Activated naive CD4-positive, alpha-beta T cell treated with anti-CD3 and anti-CD28 coated beads, Interleukin-2, amount 50 U/mL, for 24 hours (primary cell): ENCODE results near the gene KIF27.
A peak's percentile ranks its signal among the peaks of the same experiment; 100 is the strongest.
"Not testable (repeated sequence)": the region's sequence is repeated elsewhere in the genome, so short reads cannot be mapped to it uniquely, and the experiment has no call there.

Experiments used
- H3K27ac Mint-ChIP-seq: one replicate; pipeline ENCODE4 v1.8.0; 2021; ENCODE audit warnings: mild to moderate bottlenecking, mixed read lengths
- H3K27me3 Mint-ChIP-seq: one replicate; pipeline ENCODE4 v1.8.0; 2021; ENCODE audit warnings: mixed read lengths
- H3K36me3 Mint-ChIP-seq: one replicate; pipeline ENCODE4 v1.8.0; 2021; ENCODE audit warnings: mixed read lengths
- H3K4me1 Mint-ChIP-seq: one replicate; pipeline ENCODE4 v1.8.0; 2021; ENCODE audit warnings: mixed read lengths
- H3K4me3 Mint-ChIP-seq: one replicate; pipeline ENCODE4 v1.8.0; 2021; ENCODE audit warnings: mild to moderate bottlenecking, mixed read lengths
- H3K9me3 Mint-ChIP-seq: one replicate; pipeline ENCODE4 v1.8.0; 2021; ENCODE audit warnings: mixed read lengths

KIF27 gene

GRCh38 chr9:83940590-83941303, 19.5 kb upstream of the KIF27 start:
- Mint-ChIP-seq H3K36me3 (peaks cover 7% of the 10 kb centered on the region), H3K4me3 (no peak overlapping the region), H3K27ac (no peak overlapping the region), H3K27me3 (no peaks in the 10 kb centered on the region), H3K4me1 (no peaks in the 10 kb centered on the region), H3K9me3 (no peaks in the 10 kb centered on the region)

GRCh38 chr9:83937861-83938455, 16.7 kb upstream of the KIF27 start:
- Mint-ChIP-seq H3K9me3 (no peaks in the 10 kb centered on the region), H3K4me1 (no peaks in the 10 kb centered on the region), H3K4me3 (no peak overlapping the region), H3K36me3 (peaks cover 6% of the 10 kb centered on the region), H3K27ac (no peak overlapping the region), H3K27me3 (no peaks in the 10 kb centered on the region)

- no peak overlapping the region for H3K27ac Mint-ChIP-seq
- H3K9me3 Mint-ChIP-seq, result no peaks in the 10 kb centered on the region
- H3K4me3 Mint-ChIP-seq, result no peak overlapping the region
- H3K27me3 Mint-ChIP-seq, result no peaks in the 10 kb centered on the region
- peaks cover 2% of the 10 kb centered on the region for H3K36me3 Mint-ChIP-seq
- H3K4me1 Mint-ChIP-seq, result peaks cover 7% of the 10 kb centered on the region
These were observed 15.3 kb upstream of the KIF27 start for GRCh38 chr9:83936523-83936922.

- Mint-ChIP-seq H3K27me3 (no peaks in the 10 kb centered on the region), H3K36me3 (peaks cover 2% of the 10 kb centered on the region), H3K27ac (no peak overlapping the region), H3K4me3 (no peak overlapping the region), H3K4me1 (peaks cover 11% of the 10 kb centered on the region), H3K9me3 (no peaks in the 10 kb centered on the region)
These were observed 14.2 kb upstream of the KIF27 start for GRCh38 chr9:83935276-83935935.

- Mint-ChIP-seq H3K27me3 (no peaks in the 10 kb centered on the region), H3K36me3 (peaks cover 2% of the 10 kb centered on the region), H3K9me3 (no peaks in the 10 kb centered on the region), H3K27ac (no peak overlapping the region), H3K4me3 (no peak overlapping the region), H3K4me1 (peaks cover 11% of the 10 kb centered on the region)
These were observed 13.5 kb upstream of the KIF27 start for GRCh38 chr9:83934569-83935275.

- H3K27me3 Mint-ChIP-seq, result no peaks in the 10 kb centered on the region
- H3K9me3 Mint-ChIP-seq, result no peaks in the 10 kb centered on the region
- H3K36me3 Mint-ChIP-seq, result no peaks in the 10 kb centered on the region
- no peak overlapping the region for H3K27ac Mint-ChIP-seq
- H3K4me3 Mint-ChIP-seq, result no peak overlapping the region
- H3K4me1 Mint-ChIP-seq, result peaks cover 11% of the 10 kb centered on the region
These were observed 12.6 kb upstream of the KIF27 start for GRCh38 chr9:83933790-83934189.

GRCh38 chr9:83932851-83933250, 11.6 kb upstream of the KIF27 start:
- H3K9me3 Mint-ChIP-seq, result no peaks in the 10 kb centered on the region
- no peaks in the 10 kb centered on the region for H3K27me3 Mint-ChIP-seq
- H3K36me3 Mint-ChIP-seq, result no peaks in the 10 kb centered on the region
- no peak overlapping the region for H3K27ac Mint-ChIP-seq
- peaks cover 11% of the 10 kb centered on the region for H3K4me1 Mint-ChIP-seq
- H3K4me3 Mint-ChIP-seq, result no peak overlapping the region

- H3K4me3 Mint-ChIP-seq, result no peak overlapping the region
- H3K36me3 Mint-ChIP-seq, result no peaks in the 10 kb centered on the region
- H3K4me1 Mint-ChIP-seq, result peaks cover 11% of the 10 kb centered on the region
- no peak overlapping the region for H3K27ac Mint-ChIP-seq
- H3K9me3 Mint-ChIP-seq, result no peaks in the 10 kb centered on the region
- H3K27me3 Mint-ChIP-seq, result no peaks in the 10 kb centered on the region
These were observed 10.8 kb upstream of the KIF27 start for GRCh38 chr9:83932011-83932410.

GRCh38 chr9:83930881-83931280, 9.6 kb upstream of the KIF27 start:
- H3K36me3 Mint-ChIP-seq, result no peaks in the 10 kb centered on the region
- peaks cover 11% of the 10 kb centered on the region for H3K4me1 Mint-ChIP-seq
- no peak overlapping the region for H3K4me3 Mint-ChIP-seq
- no peaks in the 10 kb centered on the region for H3K27me3 Mint-ChIP-seq
- no peaks in the 10 kb centered on the region for H3K9me3 Mint-ChIP-seq
- no peak overlapping the region for H3K27ac Mint-ChIP-seq

- Mint-ChIP-seq H3K27me3 (no peaks in the 10 kb centered on the region), H3K36me3 (no peaks in the 10 kb centered on the region), H3K4me1 (peaks cover 11% of the 10 kb centered on the region), H3K9me3 (no peaks in the 10 kb centered on the region), H3K4me3 (no peak overlapping the region), H3K27ac (no peak overlapping the region)
These were observed 6.4 kb upstream of the KIF27 start for GRCh38 chr9:83927591-83927990.

GRCh38 chr9:83920469-83920926, 734 bp downstream of the KIF27 start:
- no peaks in the 10 kb centered on the region for H3K27me3 Mint-ChIP-seq
- peak overlapping the region; percentile 88 for H3K4me3 Mint-ChIP-seq
- H3K4me1 Mint-ChIP-seq, result peaks cover 14% of the 10 kb centered on the region
- H3K36me3 Mint-ChIP-seq, result no peaks in the 10 kb centered on the region
- H3K27ac Mint-ChIP-seq, result peak overlapping the region; percentile 88
- H3K9me3 Mint-ChIP-seq, result no peaks in the 10 kb centered on the region

- H3K27me3 Mint-ChIP-seq, result no peaks in the 10 kb centered on the region
- peaks cover 14% of the 10 kb centered on the region for H3K4me1 Mint-ChIP-seq
- no peaks in the 10 kb centered on the region for H3K9me3 Mint-ChIP-seq
- peak overlapping the region; percentile 44 for H3K4me3 Mint-ChIP-seq
- H3K27ac Mint-ChIP-seq, result no peak overlapping the region
- no peaks in the 10 kb centered on the region for H3K36me3 Mint-ChIP-seq
These were observed 2.1 kb downstream of the KIF27 start for GRCh38 chr9:83919111-83919510.

- H3K4me3 Mint-ChIP-seq, H3K9me3 Mint-ChIP-seq, H3K27ac Mint-ChIP-seq, H3K27me3 Mint-ChIP-seq, H3K36me3 Mint-ChIP-seq, H3K4me1 Mint-ChIP-seq: not testable (repeated sequence)
These were observed 9.0 kb downstream of the KIF27 start for GRCh38 chr9:83912194-83912593.

- Mint-ChIP-seq H3K27me3 (no peaks in the 10 kb centered on the region), H3K27ac (no peak overlapping the region), H3K4me3 (no peak overlapping the region), H3K9me3 (no peaks in the 10 kb centered on the region), H3K4me1 (no peaks in the 10 kb centered on the region), H3K36me3 (no peaks in the 10 kb centered on the region)
These were observed 15.1 kb downstream of the KIF27 start for GRCh38 chr9:83906144-83906543.

GRCh38 chr9:83900615-83901014, 20.6 kb downstream of the KIF27 start:
- not testable (repeated sequence) for H3K36me3 Mint-ChIP-seq, H3K9me3 Mint-ChIP-seq, H3K4me3 Mint-ChIP-seq, H3K27ac Mint-ChIP-seq, H3K4me1 Mint-ChIP-seq, H3K27me3 Mint-ChIP-seq

GRCh38 chr9:83894301-83894700, 26.9 kb downstream of the KIF27 start:
- H3K27me3 Mint-ChIP-seq, H3K36me3 Mint-ChIP-seq, H3K4me1 Mint-ChIP-seq, H3K27ac Mint-ChIP-seq, H3K9me3 Mint-ChIP-seq, H3K4me3 Mint-ChIP-seq: not testable (repeated sequence)
